Suprapubic skin (tissue), 3 donors: ENCODE results near the gene TCF7L2.

ENCODE experiments used
- CTCF ChIP-seq, 2 donors: fragments of 200-600 bp in 1 of 2; fragments of 450-650 bp in 1 of 2; sonication (generic) in 1 of 2; IDR thresholded peaks; one replicate each; pipeline ENCODE4 v1.5.1; 2016 to 2019; ENCODE audit warnings: antibody characterized with exemption in 2 of 2, mild to moderate bottlenecking in 1 of 2, moderate library complexity in 1 of 2
- POLR2AphosphoS5 ChIP-seq, 3 donors: sonication (generic); formaldehyde crosslinking; IDR thresholded peaks; one replicate each; pipeline ENCODE4 v1.6.1; 2017; ENCODE audit warnings: antibody characterized with exemption in 3 of 3

DNA sequence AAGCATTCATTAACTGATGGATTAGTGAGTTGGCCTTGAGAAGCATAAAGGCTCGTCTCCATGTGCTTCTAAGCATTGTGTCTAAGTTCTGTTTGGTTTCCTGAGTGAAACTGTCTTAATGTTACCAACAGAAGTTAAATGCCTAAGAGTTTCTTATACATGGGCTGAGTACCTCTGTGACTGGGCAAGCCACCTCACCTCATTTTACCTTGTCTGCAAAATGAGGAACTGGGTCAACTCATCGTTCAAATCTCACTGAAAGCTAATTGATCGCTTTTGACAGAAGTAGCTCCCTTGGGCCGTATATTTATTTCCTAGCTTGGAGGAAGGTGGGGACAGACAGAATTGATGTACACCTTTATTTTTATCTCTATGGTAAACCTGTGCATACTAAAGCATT is 88.9 kb downstream of the TCF7L2 start:
- TF ChIP-seq CTCF (IDR thresholded peaks at IDR 0.05) (no peak), POLR2AphosphoS5 (IDR thresholded peaks at IDR 0.05) (no peak)
